ENCODE data around the gene CASQ2.

- no peak for TF ChIP-seq CTCF (IDR thresholded peaks at IDR 0.05)
- no peak for TF ChIP-seq POLR2A (IDR thresholded peaks at IDR 0.05)
Observed at GRCh38 chr1:115714572-115715141, 53.9 kb downstream of the CASQ2 start.

All from body of pancreas (tissue), 4 donors.